B cell (primary cell): ENCODE measurements around the gene ISCA1. TPM values are rescaled to one million over a fixed set of nuclear protein-coding genes. Genes with fewer than 3 reads are reported as not detected.

Experiments
- ATAC-seq: fragments of 200-7000 bp; cut with Tn5 transposase; one replicate; pipeline ENCODE4 v1.10.0; 2021; ENCODE audit warnings: low read depth, mild to moderate bottlenecking, moderate number of reproducible peaks, moderate library complexity
- CTCF ChIA-PET: fragments of 350-600 bp; sonication (Branson Sonifier 250); formaldehyde crosslinking; loops from one replicate; lab custom pipeline; 2021; ENCODE audit warnings: antibody characterized with exemption, inconsistent platforms; lab: Charles Lee
- POLR2A ChIA-PET: fragments of 350-600 bp; sonication (Branson Sonifier 250); formaldehyde crosslinking; loops from one replicate; lab custom pipeline; 2021; ENCODE audit warnings: antibody characterized with exemption; lab: Charles Lee
- DNase-seq: peaks from one replicate; pipeline ENCODE4 v3.0.0; 2013
- H2AFZ ChIP-seq: 2 replicates; pipeline ENCODE4 v1.6.1; 2012; ENCODE audit warnings: mild to moderate bottlenecking, low read depth, low read length; ENCODE audit not compliant: insufficient read depth, poor library complexity, severe bottlenecking
- H3K27ac ChIP-seq, 2 donors: 1 replicate in 1 of 2; 2 replicates in 1 of 2; pipeline ENCODE4 v1.5.1; 2012 to 2013; ENCODE audit warnings: low read length in 2 of 2, mild to moderate bottlenecking in 2 of 2, moderate library complexity in 1 of 2
- H3K27me3 ChIP-seq, 4 experiments: fragments of 200-600 bp in 1 of 4; sonication (generic) in 1 of 4; replicated peaks in 1 of 4; 1 replicate in 2 of 4; 2 replicates in 2 of 4; pipeline versions ENCODE4 v1.6.1 to v1.7.0; 2013 to 2016; ENCODE audit warnings: low read length in 3 of 4, mild to moderate bottlenecking in 2 of 4, mixed read lengths in 1 of 4, moderate library complexity in 1 of 4; ENCODE audit not compliant: insufficient read depth in 4 of 4, control insufficient read depth in 3 of 4; ENCODE audit errors: control extremely low read depth in 1 of 4
- H3K36me3 ChIP-seq, 2 experiments: replicated peaks in 1 of 2; 1 replicate in 1 of 2; 2 replicates in 1 of 2; pipeline versions ENCODE4 v1.6.1 to v1.7.1; 2013; ENCODE audit warnings: low read length in 1 of 2; ENCODE audit not compliant: insufficient read depth in 2 of 2, control insufficient read depth in 1 of 2; ENCODE audit errors: control extremely low read depth in 1 of 2, extremely low read depth in 1 of 2
- H3K4me1 ChIP-seq, 2 donors: fragments of 200-600 bp in 1 of 2; sonication (generic) in 1 of 2; 1 replicate in 1 of 2; 2 replicates in 1 of 2; pipeline versions ENCODE4 v1.5.1 to v1.6.1; 2013 to 2017; ENCODE audit warnings: low read length in 2 of 2; ENCODE audit not compliant: control insufficient read depth in 2 of 2, insufficient read depth in 2 of 2
- H3K4me2 ChIP-seq: replicated peaks from 2 replicates; pipeline ENCODE3; 2012; ENCODE audit warnings: mild to moderate bottlenecking, low read depth, low read length; ENCODE audit not compliant: poor library complexity, severe bottlenecking
- H3K4me3 ChIP-seq, 5 experiments: fragments of 200-600 bp in 1 of 5; sonication (generic) in 1 of 5; 1 replicate in 3 of 5; 2 replicates in 2 of 5; pipeline versions ENCODE4 v1.5.1 to v1.7.0; 2011 to 2016; ENCODE audit warnings: low read length in 4 of 5, mild to moderate bottlenecking in 4 of 5, low read depth in 2 of 5, control low read depth in 1 of 5, moderate library complexity in 1 of 5; ENCODE audit not compliant: insufficient read depth in 1 of 5; ENCODE audit errors: control extremely low read depth in 1 of 5, extremely low read depth in 1 of 5
- H3K79me2 ChIP-seq: fragments of 200-600 bp; sonication (generic); one replicate; pipeline ENCODE4 v1.6.0; 2016; ENCODE audit warnings: low read length; ENCODE audit not compliant: control insufficient read depth, insufficient read depth
- H3K9ac ChIP-seq: fragments of 200-600 bp; sonication (generic); 2 replicates; pipeline ENCODE4 v1.6.1; 2017; ENCODE audit warnings: mild to moderate bottlenecking, low read length, moderate library complexity
- H3K9me3 ChIP-seq, 3 donors: one replicate each; pipeline versions ENCODE4 v1.6.1 to v1.7.1; 2013; ENCODE audit warnings: low read length in 2 of 3; ENCODE audit not compliant: control insufficient read depth in 2 of 3, insufficient read depth in 1 of 3; ENCODE audit errors: control extremely low read depth in 1 of 3
- H4K20me1 ChIP-seq: 2 replicates; pipeline ENCODE4 v1.6.0; 2012; ENCODE audit warnings: mild to moderate bottlenecking, low read length; ENCODE audit not compliant: insufficient read depth, control insufficient read depth, poor library complexity, severe bottlenecking
- H3K27ac Mint-ChIP-seq: one replicate; pipeline ENCODE4 v1.8.0; 2021; ENCODE audit warnings: mixed read lengths
- H3K27me3 Mint-ChIP-seq: one replicate; pipeline ENCODE4 v1.8.0; 2021; ENCODE audit warnings: mixed read lengths
- H3K4me1 Mint-ChIP-seq: one replicate; pipeline ENCODE4 v1.8.0; 2021; ENCODE audit warnings: mixed read lengths
- H3K4me3 Mint-ChIP-seq: one replicate; pipeline ENCODE4 v1.8.0; 2021; ENCODE audit warnings: mixed read lengths
- H3K9me3 Mint-ChIP-seq: one replicate; pipeline ENCODE4 v1.8.0; 2022; ENCODE audit warnings: mixed read lengths; ENCODE audit not compliant: insufficient read depth
- CTCF ChIP-seq: fragments of 200-600 bp; IDR thresholded peaks from one replicate; pipeline ENCODE4 v1.8.0; 2022; ENCODE audit warnings: antibody characterized with exemption, mild to moderate bottlenecking
- EZH2 ChIP-seq: IDR thresholded peaks from 2 replicates; pipeline ENCODE4 v1.6.1; 2012; ENCODE audit warnings: borderline replicate concordance, low read depth, mild to moderate bottlenecking, moderate library complexity, low read length; ENCODE audit not compliant: insufficient read depth, poor library complexity, severe bottlenecking
- WGBS: methylation state at CpG from one replicate; pipeline ENCODE4 v1.1.5; 2013; ENCODE audit warnings: missing lambda C conversion rate; ENCODE audit not compliant: insufficient coverage; 5-methylcytosine and 5-hydroxymethylcytosine counted together
- intact Hi-C: fragments of 100-400 bp; cut with micrococcal nuclease; formaldehyde crosslinking; loops from one replicate; pipeline ENCODE4 v1.10.0; 2022
- polyA plus RNA-seq: library from polyadenylated mRNA; depleted of rRNA; stranded (reverse); fragments of >200 nt; gene quantifications from 2 replicates; pipeline ENCODE4 v1.2.3, GENCODE V29; 2012
- total RNA-seq, 2 donors: library from RNA; stranded (reverse); fragments of 120-200 nt in 1 of 2; gene quantifications; 1 replicate in 1 of 2; 2 replicates in 1 of 2; pipeline versions ENCODE4 v1.2.3 to v1.2.4, GENCODE V29; 2013 to 2022

The ISCA1 gene
- total and polyA plus RNA-seq, 2 donors (not counting 1 experiment from before 2014, with no cell fraction given), result 17.8 to 32.7 TPM

GRCh38 chr9:86242071-86242470 lies 40.3 kb downstream of the ISCA1 start:
- no peak overlapping the region for H3K4me3 Mint-ChIP-seq
- Histone ChIP-seq H3K4me3 (no peak overlapping the region), H3K4me2 (no peak overlapping the region), H2AFZ (no peak overlapping the region), H3K79me2 (no peaks in the 10 kb centered on the region), H4K20me1 (no peaks in the 10 kb centered on the region), H3K27ac (no peak overlapping the region), H3K9ac (no peak overlapping the region), H3K4me1 (no peaks in the 10 kb centered on the region), H3K36me3 (no peaks in the 10 kb centered on the region), H3K9me3 (no peaks in the 10 kb centered on the region), H3K27me3 (no peaks in the 10 kb centered on the region)
- ATAC-seq (no peak), DNase-seq (no peak)
- WGBS, result 22% methylated on average over 1 of the region's 2 CpGs
- TF ChIP-seq CTCF (no peak), EZH2 (no peak)
- peaks cover 2% of the 10 kb centered on the region for H3K27me3 Mint-ChIP-seq
- CTCF ChIA-PET, result no interaction called here
- H3K27ac Mint-ChIP-seq, result no peak overlapping the region
- peaks cover under 1% of the 10 kb centered on the region for H3K4me1 Mint-ChIP-seq
- peaks cover 2% of the 10 kb centered on the region for H3K9me3 Mint-ChIP-seq
- POLR2A ChIA-PET, result no interaction called here
- intact Hi-C loops, result no loop called here

GRCh38 chr9:86241216-86241615 lies 41.1 kb downstream of the ISCA1 start:
- POLR2A ChIA-PET, result no interaction called here
- Histone ChIP-seq H3K27ac (no peak overlapping the region), H3K9me3 (no peaks in the 10 kb centered on the region), H3K79me2 (no peaks in the 10 kb centered on the region), H2AFZ (no peak overlapping the region), H3K4me2 (no peak overlapping the region), H4K20me1 (no peaks in the 10 kb centered on the region), H3K27me3 (no peaks in the 10 kb centered on the region), H3K36me3 (no peaks in the 10 kb centered on the region), H3K4me1 (no peaks in the 10 kb centered on the region), H3K4me3 (no peak overlapping the region), H3K9ac (no peak overlapping the region)
- Mint-ChIP-seq H3K9me3 (peaks cover 2% of the 10 kb centered on the region), H3K4me3 (no peak overlapping the region), H3K27ac (no peak overlapping the region), H3K4me1 (no peaks in the 10 kb centered on the region), H3K27me3 (no peaks in the 10 kb centered on the region)
- TF ChIP-seq EZH2 (no peak), CTCF (no peak)
- DNase-seq (no peak), ATAC-seq (no peak)
- intact Hi-C loops, result no loop called here
- 72% methylated on average over 5 of the region's 7 CpGs for WGBS
- CTCF ChIA-PET, result no interaction called here
